K562 (cell line): ENCODE data around the gene GLUL. TPM values are rescaled to one million over a fixed set of nuclear protein-coding genes. Genes with fewer than 3 reads are reported as not detected.

Experiments used
- CBFA2T3 ChIP-seq: fragments of 450-650 bp; IDR thresholded peaks from 2 replicates; pipeline ENCODE4 v1.6.1; 2017
- CBX1 ChIP-seq: sonication (generic); IDR thresholded peaks from 2 replicates; pipeline ENCODE4 v1.6.1; 2016; ENCODE audit warnings: antibody characterized with exemption, low read depth, mild to moderate bottlenecking
- DMBX1 ChIP-seq: fragments of 250-450 bp; sonication (Bioruptor Pico); IDR thresholded peaks from 2 replicates; pipeline ENCODE4 v1.8.0; 2022; ENCODE audit warnings: inconsistent platforms, mild to moderate bottlenecking, moderate library complexity, borderline replicate concordance
- ETV1 ChIP-seq: fragments of 450-650 bp; conservative IDR thresholded peaks from 2 replicates; pipeline ENCODE4 v1.6.1; 2016; ENCODE audit warnings: missing genetic modification characterization, control low read depth, low read depth, missing compliant biosample characterization
- FOXA1 ChIP-seq: fragments of 450-650 bp; IDR thresholded peaks from 2 replicates; pipeline ENCODE4 v1.6.1; 2016; ENCODE audit warnings: mild to moderate bottlenecking, borderline replicate concordance
- HDAC3 ChIP-seq: fragments of 450-650 bp; IDR thresholded peaks from 2 replicates; pipeline ENCODE4 v1.6.1; 2018; ENCODE audit warnings: borderline replicate concordance, mild to moderate bottlenecking, moderate library complexity; ENCODE audit not compliant: partially characterized antibody
- HMG20A ChIP-seq: fragments of 450-650 bp; formaldehyde crosslinking; conservative IDR thresholded peaks from 2 replicates; pipeline ENCODE4 v1.4.0; 2020; ENCODE audit warnings: mild to moderate bottlenecking, mixed read lengths
- MCM5 ChIP-seq: fragments of 450-650 bp; IDR thresholded peaks from 2 replicates; pipeline ENCODE4 v1.6.1; 2016; ENCODE audit warnings: low read depth
- NCOA2 ChIP-seq, 2 experiments: fragments of 450-650 bp; IDR thresholded peaks; 2 replicates each; pipeline ENCODE4 v1.6.1; 2018; ENCODE audit warnings: mild to moderate bottlenecking in 2 of 2, moderate library complexity in 1 of 2; ENCODE audit not compliant: partially characterized antibody in 2 of 2
- PHF8 ChIP-seq: fragments of 200-600 bp; sonication (generic); IDR thresholded peaks from 2 replicates; pipeline ENCODE4 v1.6.1; 2012; ENCODE audit warnings: mixed run types, mild to moderate bottlenecking, inconsistent platforms, low read length, moderate library complexity, borderline replicate concordance
- ZBTB7A ChIP-seq: IDR thresholded peaks from 2 replicates; pipeline ENCODE4 v1.6.1; 2011; ENCODE audit warnings: low read depth, mild to moderate bottlenecking, low read length, moderate library complexity, borderline replicate concordance; ENCODE audit not compliant: control insufficient read depth
- ZNF143 ChIP-seq: sonication (generic); formaldehyde crosslinking; IDR thresholded peaks from 2 replicates; pipeline ENCODE4 v1.9.0; 2022; ENCODE audit warnings: mild to moderate bottlenecking, missing genetic modification reagents
- ZNF224 ChIP-seq: sonication (generic); formaldehyde crosslinking; IDR thresholded peaks from 2 replicates; pipeline ENCODE4 v1.8.0; 2022; ENCODE audit warnings: mild to moderate bottlenecking, missing genetic modification reagents
- ZNF263 ChIP-seq: sonication (generic); formaldehyde crosslinking; IDR thresholded peaks from 2 replicates; pipeline ENCODE4 v1.8.0; 2022; ENCODE audit warnings: mild to moderate bottlenecking, missing genetic modification reagents, borderline replicate concordance
- ZNF717 ChIP-seq: fragments of 250-450 bp; sonication (Bioruptor Pico); IDR thresholded peaks from 2 replicates; pipeline ENCODE4 v1.5.0; 2021
- polyA plus RNA-seq, 8 experiments: library from polyadenylated mRNA; depleted of rRNA in 4 of 8; stranded (reverse) in 5 of 8; unstranded in 3 of 8; fragments of >200 nt; fragmentation: Nextera tagmentation in 2 of 8; fragmentation: Illumina TruSeq in 1 of 8; extraction: Ambion mirVana in 2 of 8; extraction: Trizol in 1 of 8; gene quantifications; 2 replicates each; pipeline versions ENCODE4 v1.2.1 to v1.2.3, GENCODE V29; 2011 to 2014; ENCODE audit warnings: inconsistent platforms in 1 of 8, missing spikeins in 1 of 8
- total RNA-seq, 7 experiments: library from RNA; depleted of rRNA in 6 of 7; stranded (reverse); fragments of >200 nt in 6 of 7; fragmentation: Illumina TruSeq in 2 of 7; extraction: Trizol in 2 of 7; gene quantifications; 2 replicates each; pipeline versions ENCODE4 v1.2.1 to v1.2.3, GENCODE V29; 2011 to 2021; ENCODE audit warnings: low replicate concordance in 1 of 7
- TF ChIP-seq, protein P1 (sequence below): fragments of 450-650 bp; formaldehyde crosslinking; IDR thresholded peaks from 2 replicates; pipeline ENCODE4 v1.4.0; 2020; ENCODE audit warnings: mild to moderate bottlenecking, moderate library complexity
- TF ChIP-seq, protein P2 (sequence below), 2 experiments: fragments of 450-650 bp; conservative IDR thresholded peaks; 2 replicates each; pipeline ENCODE4 v1.6.1; 2017; ENCODE audit warnings: mild to moderate bottlenecking in 2 of 2, moderate library complexity in 2 of 2
- TF ChIP-seq, protein P3 (sequence below): fragments of 150-350 bp; conservative IDR thresholded peaks from 2 replicates; pipeline ENCODE4 v1.6.1; 2014; ENCODE audit warnings: low read length
- TF ChIP-seq, protein P4 (sequence below): fragments of 250-450 bp; sonication (Bioruptor Pico); IDR thresholded peaks from 2 replicates; pipeline ENCODE4 v1.5.0; 2020; ENCODE audit warnings: mild to moderate bottlenecking, borderline replicate concordance

Gene GLUL
- total and polyA plus RNA-seq, 9 of the 15 experiments (the other 6 are each of a cell fraction or from before 2014, with no cell fraction given): 1,088 to 4,222 (median 1,338) TPM

DNA sequence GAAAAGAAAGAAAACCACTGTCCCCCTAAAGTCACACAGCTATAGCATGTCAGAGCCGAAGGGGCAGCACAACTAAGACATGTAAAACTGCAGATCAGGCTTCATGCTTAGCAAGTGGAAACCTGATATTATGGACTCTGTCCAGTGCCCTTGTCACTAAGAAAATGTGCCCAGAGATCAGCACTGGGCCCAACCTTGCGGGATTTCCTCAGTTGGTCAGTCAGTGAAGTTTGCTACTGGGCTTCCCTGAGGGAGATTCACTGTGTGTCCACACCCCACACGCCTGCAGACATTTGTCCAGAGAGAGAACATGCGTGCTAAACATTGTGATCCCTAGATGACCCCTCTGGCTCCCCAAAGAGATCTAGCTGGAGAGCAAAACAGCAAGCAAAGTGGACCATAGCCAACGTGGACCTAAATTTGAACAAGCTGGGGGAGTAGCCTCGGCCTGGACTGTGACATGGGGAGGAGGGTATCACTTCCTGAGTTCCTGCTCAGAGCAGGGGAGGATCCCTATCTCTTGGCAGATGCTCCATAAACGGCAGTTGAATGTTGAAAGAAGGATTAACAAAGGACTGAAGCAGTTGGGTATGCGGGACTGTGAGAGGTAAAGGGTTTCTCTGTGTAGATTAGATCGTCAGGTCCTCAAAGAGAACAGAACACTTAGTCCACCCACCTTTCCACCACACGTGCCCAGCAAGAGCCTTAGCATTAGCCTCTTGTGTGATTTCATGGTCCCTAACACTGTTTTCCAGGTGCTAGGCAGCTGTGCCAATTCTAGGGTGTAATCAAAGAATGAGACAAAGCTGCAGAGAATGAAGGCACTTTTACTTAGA lies 53.6 kb downstream of the GLUL start (continued):
- TF ChIP-seq, protein P1, sequence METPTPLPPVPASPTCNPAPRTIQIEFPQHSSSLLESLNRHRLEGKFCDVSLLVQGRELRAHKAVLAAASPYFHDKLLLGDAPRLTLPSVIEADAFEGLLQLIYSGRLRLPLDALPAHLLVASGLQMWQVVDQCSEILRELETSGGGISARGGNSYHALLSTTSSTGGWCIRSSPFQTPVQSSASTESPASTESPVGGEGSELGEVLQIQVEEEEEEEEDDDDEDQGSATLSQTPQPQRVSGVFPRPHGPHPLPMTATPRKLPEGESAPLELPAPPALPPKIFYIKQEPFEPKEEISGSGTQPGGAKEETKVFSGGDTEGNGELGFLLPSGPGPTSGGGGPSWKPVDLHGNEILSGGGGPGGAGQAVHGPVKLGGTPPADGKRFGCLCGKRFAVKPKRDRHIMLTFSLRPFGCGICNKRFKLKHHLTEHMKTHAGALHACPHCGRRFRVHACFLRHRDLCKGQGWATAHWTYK: peak; percentile 90
- TF ChIP-seq HMG20A (CRISPR knock-in tag) (no peak), ZBTB7A (peak; percentile 78; the same call in 1 of the 2 replicates), ETV1 (tag) (peak; percentile 97), ZNF263 (CRISPR knock-in tag) (peak; percentile 74), DMBX1 (peak; percentile 90; the same call in 1 of the 2 replicates), ZNF224 (CRISPR knock-in tag) (no peak), CBFA2T3 (peak; percentile 96), HDAC3 (peak; percentile 86), ZNF717 (no peak), MCM5 (no peak), ZNF143 (CRISPR knock-in tag) (no peak), PHF8 (peak; percentile 22; the same call in 1 of the 2 replicates), NCOA2 (IDR thresholded peaks at IDR 0.05; ENCODE audit: partially characterized antibody in 2 of 2) (peak; percentile 84 to 86), FOXA1 (no peak), CBX1 (peak; percentile 83; the same call in 1 of the 2 replicates)
- TF ChIP-seq, protein P2, sequence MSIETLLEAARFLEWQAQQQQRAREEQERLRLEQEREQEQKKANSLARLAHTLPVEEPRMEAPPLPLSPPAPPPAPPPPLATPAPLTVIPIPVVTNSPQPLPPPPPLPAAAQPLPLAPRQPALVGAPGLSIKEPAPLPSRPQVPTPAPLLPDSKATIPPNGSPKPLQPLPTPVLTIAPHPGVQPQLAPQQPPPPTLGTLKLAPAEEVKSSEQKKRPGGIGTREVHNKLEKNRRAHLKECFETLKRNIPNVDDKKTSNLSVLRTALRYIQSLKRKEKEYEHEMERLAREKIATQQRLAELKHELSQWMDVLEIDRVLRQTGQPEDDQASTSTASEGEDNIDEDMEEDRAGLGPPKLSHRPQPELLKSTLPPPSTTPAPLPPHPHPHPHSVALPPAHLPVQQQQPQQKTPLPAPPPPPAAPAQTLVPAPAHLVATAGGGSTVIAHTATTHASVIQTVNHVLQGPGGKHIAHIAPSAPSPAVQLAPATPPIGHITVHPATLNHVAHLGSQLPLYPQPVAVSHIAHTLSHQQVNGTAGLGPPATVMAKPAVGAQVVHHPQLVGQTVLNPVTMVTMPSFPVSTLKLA (conservative IDR thresholded peaks at IDR 0.05): peak; percentile 52 to 80; a peak in 3 of 4 replicates
- TF ChIP-seq, protein P3, sequence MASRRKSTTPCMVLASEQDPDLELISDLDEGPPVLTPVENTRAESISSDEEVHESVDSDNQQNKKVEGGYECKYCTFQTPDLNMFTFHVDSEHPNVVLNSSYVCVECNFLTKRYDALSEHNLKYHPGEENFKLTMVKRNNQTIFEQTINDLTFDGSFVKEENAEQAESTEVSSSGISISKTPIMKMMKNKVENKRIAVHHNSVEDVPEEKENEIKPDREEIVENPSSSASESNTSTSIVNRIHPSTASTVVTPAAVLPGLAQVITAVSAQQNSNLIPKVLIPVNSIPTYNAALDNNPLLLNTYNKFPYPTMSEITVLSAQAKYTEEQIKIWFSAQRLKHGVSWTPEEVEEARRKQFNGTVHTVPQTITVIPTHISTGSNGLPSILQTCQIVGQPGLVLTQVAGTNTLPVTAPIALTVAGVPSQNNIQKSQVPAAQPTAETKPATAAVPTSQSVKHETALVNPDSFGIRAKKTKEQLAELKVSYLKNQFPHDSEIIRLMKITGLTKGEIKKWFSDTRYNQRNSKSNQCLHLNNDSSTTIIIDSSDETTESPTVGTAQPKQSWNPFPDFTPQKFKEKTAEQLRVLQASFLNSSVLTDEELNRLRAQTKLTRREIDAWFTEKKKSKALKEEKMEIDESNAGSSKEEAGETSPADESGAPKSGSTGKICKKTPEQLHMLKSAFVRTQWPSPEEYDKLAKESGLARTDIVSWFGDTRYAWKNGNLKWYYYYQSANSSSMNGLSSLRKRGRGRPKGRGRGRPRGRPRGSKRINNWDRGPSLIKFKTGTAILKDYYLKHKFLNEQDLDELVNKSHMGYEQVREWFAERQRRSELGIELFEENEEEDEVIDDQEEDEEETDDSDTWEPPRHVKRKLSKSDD: no peak
- TF ChIP-seq, protein P4, sequence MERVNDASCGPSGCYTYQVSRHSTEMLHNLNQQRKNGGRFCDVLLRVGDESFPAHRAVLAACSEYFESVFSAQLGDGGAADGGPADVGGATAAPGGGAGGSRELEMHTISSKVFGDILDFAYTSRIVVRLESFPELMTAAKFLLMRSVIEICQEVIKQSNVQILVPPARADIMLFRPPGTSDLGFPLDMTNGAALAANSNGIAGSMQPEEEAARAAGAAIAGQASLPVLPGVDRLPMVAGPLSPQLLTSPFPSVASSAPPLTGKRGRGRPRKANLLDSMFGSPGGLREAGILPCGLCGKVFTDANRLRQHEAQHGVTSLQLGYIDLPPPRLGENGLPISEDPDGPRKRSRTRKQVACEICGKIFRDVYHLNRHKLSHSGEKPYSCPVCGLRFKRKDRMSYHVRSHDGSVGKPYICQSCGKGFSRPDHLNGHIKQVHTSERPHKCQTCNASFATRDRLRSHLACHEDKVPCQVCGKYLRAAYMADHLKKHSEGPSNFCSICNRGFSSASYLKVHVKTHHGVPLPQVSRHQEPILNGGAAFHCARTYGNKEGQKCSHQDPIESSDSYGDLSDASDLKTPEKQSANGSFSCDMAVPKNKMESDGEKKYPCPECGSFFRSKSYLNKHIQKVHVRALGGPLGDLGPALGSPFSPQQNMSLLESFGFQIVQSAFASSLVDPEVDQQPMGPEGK (CRISPR knock-in tag): 0 out of 2 replicates have a peak, but pooled peaks have one; percentile 6
